Measurements from ENCODE around the gene CCNY. TPM values are rescaled to one million over a fixed set of nuclear protein-coding genes. Genes with fewer than 3 reads are reported as not detected.
A peak's percentile ranks its signal among the peaks of the same experiment; 100 is the strongest.

CCNY gene
- total and polyA plus RNA-seq, 2 donors (not counting 1 experiment from before 2014, with no cell fraction given): 34.1 to 64.9 TPM

- no peaks in the 10 kb centered on the region for H3K36me3 ChIP-seq (replicated peaks in 1 of 2; ENCODE audit: control extremely low read depth in 1 of 2, control insufficient read depth in 1 of 2, extremely low read depth in 1 of 2, insufficient read depth in 2 of 2, low read length in 1 of 2)
- Mint-ChIP-seq H3K4me1 (peaks cover 66% of the 10 kb centered on the region), H3K27ac (peak overlapping the region; percentile 91), H3K9me3 (ENCODE audit: insufficient read depth) (no peaks in the 10 kb centered on the region), H3K4me3 (peak overlapping the region; percentile 79), H3K27me3 (no peaks in the 10 kb centered on the region)
- peak overlapping the region; percentile 40 for H3K9ac ChIP-seq (ENCODE audit: low read length)
- H3K9me3 ChIP-seq (ENCODE audit: control extremely low read depth in 1 of 3, control insufficient read depth in 2 of 3, insufficient read depth in 1 of 3, low read length in 2 of 3): no peaks in the 10 kb centered on the region
- no peaks in the 10 kb centered on the region for H3K27me3 ChIP-seq (replicated peaks in 1 of 4; ENCODE audit: control extremely low read depth in 1 of 4, control insufficient read depth in 3 of 4, insufficient read depth in 4 of 4, low read length in 3 of 4)
- CTCF ChIA-PET: interaction anchor here (0.8 to 3.2 kb wide), 9 partner anchors 19 to 402 kb away, joined by 3 to 31 read pairs (median 4); no protein-coding TSS in a partner anchor
- H4K20me1 ChIP-seq (ENCODE audit: control insufficient read depth, insufficient read depth, low read length, poor library complexity, severe bottlenecking): peaks cover 33% of the 10 kb centered on the region
- peak overlapping the region in 2 of 5 experiments; percentile 23 to 42 for H3K4me3 ChIP-seq (ENCODE audit: control extremely low read depth in 1 of 5, extremely low read depth in 1 of 5, insufficient read depth in 1 of 5, low read depth in 2 of 5, low read length in 4 of 5)
- peak overlapping the region; percentile 73 to 84 for H3K27ac ChIP-seq (ENCODE audit: low read length in 2 of 2)
- TF ChIP-seq EZH2 (IDR thresholded peaks at IDR 0.05; ENCODE audit: borderline replicate concordance, insufficient read depth, low read depth, low read length, poor library complexity, severe bottlenecking) (no peak), CTCF (IDR thresholded peaks at IDR 0.05) (no peak)
- intact Hi-C loops (cut with micrococcal nuclease): loop anchor here (1.0 to 5.0 kb wide), 6 partner anchors 42 to 1504 kb away; partner anchors contain the start of genes CCNY, CREM and CUL2
- H3K79me2 ChIP-seq (ENCODE audit: control insufficient read depth, insufficient read depth, low read length): peaks cover 82% of the 10 kb centered on the region
- peaks cover 39% of the 10 kb centered on the region in 2 donors for H3K4me1 ChIP-seq (ENCODE audit: control insufficient read depth in 2 of 2, insufficient read depth in 2 of 2, low read length in 2 of 2)
- POLR2A ChIA-PET: no interaction called here
- peak overlapping the region; percentile 74 for H3K4me2 ChIP-seq (replicated peaks; ENCODE audit: low read depth, low read length, poor library complexity, severe bottlenecking)
- WGBS (ENCODE audit: insufficient coverage): 29% methylated on average over 9 of the region's 9 CpGs
- ATAC-seq (ENCODE audit: low read depth): no peak
- peak overlapping the region; percentile 71 for H2AFZ ChIP-seq (ENCODE audit: insufficient read depth, low read depth, low read length, poor library complexity, severe bottlenecking)
- no peak for DNase-seq
These were observed 42.4 kb downstream of the CCNY start for GRCh38 chr10:35378541-35379210.
